Measurements from ENCODE around the gene FIBCD1.

The FIBCD1 gene

GRCh38 chr9:130938184-130938651 lies 829 bp downstream of the FIBCD1 start:
- no peaks in the 10 kb centered on the region; the same call in 1 of the 2 replicates for H3K27me3 ChIP-seq (ENCODE audit: insufficient read depth, low read length)
- H3F3A ChIP-seq (ENCODE audit: insufficient read depth, low read length), result no peaks in the 10 kb centered on the region
- H3K4me1 ChIP-seq (ENCODE audit: insufficient read depth, low read length, severe bottlenecking), result no peaks in the 10 kb centered on the region
- H3K4me2 ChIP-seq (ENCODE audit: low read length), result no peak overlapping the region
- no peaks in the 10 kb centered on the region for H3K9me2 ChIP-seq (ENCODE audit: low read depth, low read length)
- H3K79me2 ChIP-seq (ENCODE audit: insufficient read depth, low read length), result no peaks in the 10 kb centered on the region
- H3K9ac ChIP-seq (ENCODE audit: low read length), result no peak overlapping the region
- H3K36me3 ChIP-seq (ENCODE audit: insufficient read depth, low read length), result no peaks in the 10 kb centered on the region
- no peaks in the 10 kb centered on the region for H3K9me3 ChIP-seq (ENCODE audit: low read length)
- H3K4me3 ChIP-seq (ENCODE audit: low read depth, low read length, poor library complexity, severe bottlenecking), result no peak overlapping the region
- no peak overlapping the region for H3K27ac ChIP-seq (ENCODE audit: low read depth, low read length, poor library complexity, severe bottlenecking)
- no peak overlapping the region for H2AFZ ChIP-seq (ENCODE audit: low read length)
- H4K20me1 ChIP-seq (ENCODE audit: insufficient read depth, low read length), result no peaks in the 10 kb centered on the region
- no peak for TF ChIP-seq EZH2 (IDR thresholded peaks at IDR 0.05; ENCODE audit: borderline replicate concordance, low read length)
- TF ChIP-seq, protein P1, sequence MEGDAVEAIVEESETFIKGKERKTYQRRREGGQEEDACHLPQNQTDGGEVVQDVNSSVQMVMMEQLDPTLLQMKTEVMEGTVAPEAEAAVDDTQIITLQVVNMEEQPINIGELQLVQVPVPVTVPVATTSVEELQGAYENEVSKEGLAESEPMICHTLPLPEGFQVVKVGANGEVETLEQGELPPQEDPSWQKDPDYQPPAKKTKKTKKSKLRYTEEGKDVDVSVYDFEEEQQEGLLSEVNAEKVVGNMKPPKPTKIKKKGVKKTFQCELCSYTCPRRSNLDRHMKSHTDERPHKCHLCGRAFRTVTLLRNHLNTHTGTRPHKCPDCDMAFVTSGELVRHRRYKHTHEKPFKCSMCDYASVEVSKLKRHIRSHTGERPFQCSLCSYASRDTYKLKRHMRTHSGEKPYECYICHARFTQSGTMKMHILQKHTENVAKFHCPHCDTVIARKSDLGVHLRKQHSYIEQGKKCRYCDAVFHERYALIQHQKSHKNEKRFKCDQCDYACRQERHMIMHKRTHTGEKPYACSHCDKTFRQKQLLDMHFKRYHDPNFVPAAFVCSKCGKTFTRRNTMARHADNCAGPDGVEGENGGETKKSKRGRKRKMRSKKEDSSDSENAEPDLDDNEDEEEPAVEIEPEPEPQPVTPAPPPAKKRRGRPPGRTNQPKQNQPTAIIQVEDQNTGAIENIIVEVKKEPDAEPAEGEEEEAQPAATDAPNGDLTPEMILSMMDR (IDR thresholded peaks at IDR 0.05; ENCODE audit: low read length), result no peak

GRCh38 chr9:130937146-130938076 lies 1.6 kb downstream of the FIBCD1 start:
- H3K4me2 ChIP-seq (ENCODE audit: low read length), result no peak overlapping the region
- TF ChIP-seq, protein P1 (IDR thresholded peaks at IDR 0.05; ENCODE audit: low read length), result no peak
- TF ChIP-seq EZH2 (IDR thresholded peaks at IDR 0.05; ENCODE audit: borderline replicate concordance, low read length), result no peak

GRCh38 chr9:130936285-130937117 lies 2.5 kb downstream of the FIBCD1 start:
- TF ChIP-seq, protein P1 (IDR thresholded peaks at IDR 0.05; ENCODE audit: low read length), result no peak
- no peak for TF ChIP-seq EZH2 (IDR thresholded peaks at IDR 0.05; ENCODE audit: borderline replicate concordance, low read length)
- H3K27ac ChIP-seq (ENCODE audit: low read depth, low read length, poor library complexity, severe bottlenecking), result no peak overlapping the region

More at GRCh38 chr9:130937146-130938076, 1.6 kb downstream of the FIBCD1 start:
- no peaks in the 10 kb centered on the region for H3K79me2 ChIP-seq (ENCODE audit: insufficient read depth, low read length)
- no peak overlapping the region for H3K4me3 ChIP-seq (ENCODE audit: low read depth, low read length, poor library complexity, severe bottlenecking)
- no peak overlapping the region for H3K27ac ChIP-seq (ENCODE audit: low read depth, low read length, poor library complexity, severe bottlenecking)
- no peaks in the 10 kb centered on the region for H3F3A ChIP-seq (ENCODE audit: insufficient read depth, low read length)
- H3K9ac ChIP-seq (ENCODE audit: low read length), result no peak overlapping the region
- H3K4me1 ChIP-seq (ENCODE audit: insufficient read depth, low read length, severe bottlenecking), result no peaks in the 10 kb centered on the region
- no peaks in the 10 kb centered on the region for H4K20me1 ChIP-seq (ENCODE audit: insufficient read depth, low read length)
- H3K27me3 ChIP-seq (ENCODE audit: insufficient read depth, low read length), result no peaks in the 10 kb centered on the region; the same call in 1 of the 2 replicates
- no peaks in the 10 kb centered on the region for H3K9me3 ChIP-seq (ENCODE audit: low read length)
- no peaks in the 10 kb centered on the region for H3K9me2 ChIP-seq (ENCODE audit: low read depth, low read length)
- H2AFZ ChIP-seq (ENCODE audit: low read length), result no peak overlapping the region
- no peaks in the 10 kb centered on the region for H3K36me3 ChIP-seq (ENCODE audit: insufficient read depth, low read length)

More at GRCh38 chr9:130936285-130937117, 2.5 kb downstream of the FIBCD1 start:
- no peaks in the 10 kb centered on the region for H3K27me3 ChIP-seq (ENCODE audit: insufficient read depth, low read length)
- no peak overlapping the region for H3K4me3 ChIP-seq (ENCODE audit: low read depth, low read length, poor library complexity, severe bottlenecking)
- no peaks in the 10 kb centered on the region for H4K20me1 ChIP-seq (ENCODE audit: insufficient read depth, low read length)
- H3K9ac ChIP-seq (ENCODE audit: low read length), result no peak overlapping the region
- H3K4me1 ChIP-seq (ENCODE audit: insufficient read depth, low read length, severe bottlenecking), result no peaks in the 10 kb centered on the region
- H3K9me3 ChIP-seq (ENCODE audit: low read length), result no peaks in the 10 kb centered on the region
- H3K9me2 ChIP-seq (ENCODE audit: low read depth, low read length), result no peaks in the 10 kb centered on the region
- H3K79me2 ChIP-seq (ENCODE audit: insufficient read depth, low read length), result no peaks in the 10 kb centered on the region
- no peak overlapping the region for H3K4me2 ChIP-seq (ENCODE audit: low read length)
- H2AFZ ChIP-seq (ENCODE audit: low read length), result no peak overlapping the region
- no peaks in the 10 kb centered on the region for H3F3A ChIP-seq (ENCODE audit: insufficient read depth, low read length)
- H3K36me3 ChIP-seq (ENCODE audit: insufficient read depth, low read length), result no peaks in the 10 kb centered on the region
